C1 segment of cervical spinal cord (tissue), 14 donors: ENCODE data around the gene TTC38.

Source experiments
- DNase-seq, 14 donors: peaks; one replicate each; lab custom pipeline; 2025; lab: John Stamatoyannopoulos, UW

TTC38 gene

GRCh38 chr22:46267431-46268279 is at the start of gene TTC38:
Gene TTC38 (plus strand): TSS chr22:46268008. CDS start chr22:46268040, 32 bp downstream.
- DNase-seq, result peak in 13 of 14 donors; percentile 46 to 88 (median 76)

GRCh38 chr22:46219636-46220035 is 48.2 kb upstream of the TTC38 start:
- no peak for DNase-seq

DNA sequence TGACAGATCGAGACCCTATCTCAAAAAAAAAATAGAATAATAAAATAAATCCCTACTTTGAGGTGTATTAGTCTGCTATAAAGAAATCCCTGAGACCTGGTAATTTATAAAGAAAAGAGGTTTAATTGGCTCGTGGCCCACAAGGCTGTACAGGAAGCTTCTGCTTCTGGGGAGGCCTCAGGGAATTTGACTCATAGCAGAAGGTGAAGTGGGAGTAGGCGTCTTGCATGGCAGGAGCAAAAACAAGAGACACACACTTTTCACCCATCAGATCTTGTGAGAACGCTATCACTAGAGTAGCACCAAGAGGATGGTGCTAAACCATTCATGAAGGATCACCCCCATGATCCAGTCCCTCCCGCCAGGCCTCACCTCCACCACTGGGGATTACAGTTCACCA is 46.9 kb upstream of the TTC38 start:
- DNase-seq, result no peak

DNA sequence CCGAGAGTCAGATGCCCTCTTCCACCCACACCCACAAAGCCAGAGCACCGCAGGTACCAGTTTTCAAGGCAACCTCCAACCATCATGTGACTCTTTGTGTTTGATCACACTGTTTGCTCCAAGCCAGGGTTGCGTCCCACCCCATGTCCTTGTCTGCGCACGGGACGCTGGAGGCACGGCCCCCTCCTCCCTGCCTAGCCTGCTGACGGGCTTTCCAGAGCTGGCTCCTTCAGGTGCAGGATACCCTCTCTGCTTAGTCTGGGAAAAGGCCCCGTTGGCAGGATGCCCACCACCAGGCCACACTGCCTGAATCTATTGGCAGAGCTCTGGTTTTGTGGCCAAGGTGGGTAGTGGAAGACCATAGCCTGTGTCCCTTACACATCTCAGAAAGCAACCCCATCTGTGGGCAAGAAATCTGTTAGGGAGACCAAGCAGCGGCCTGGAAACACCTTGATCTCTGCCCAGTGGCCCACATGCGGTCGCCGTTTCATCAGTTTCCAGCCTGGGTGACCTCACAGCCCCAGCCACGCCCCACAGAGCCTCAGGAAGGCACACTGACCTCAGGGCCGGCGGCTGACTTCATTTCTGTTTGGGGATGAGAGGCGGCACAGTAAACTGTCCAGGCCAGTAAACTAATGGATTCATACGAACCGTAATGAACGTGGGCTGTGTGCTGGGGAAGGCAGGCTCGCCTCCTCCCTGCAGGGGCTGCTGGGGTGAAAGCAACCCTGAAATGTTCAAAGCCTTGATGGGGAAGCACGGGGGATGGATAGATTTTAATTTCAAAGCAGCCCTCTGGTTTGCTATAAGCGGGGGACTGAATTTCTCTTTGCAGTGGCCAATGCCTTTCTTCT is 43.5 kb upstream of the TTC38 start:
- no peak for DNase-seq

- no peak for DNase-seq
These were observed 42.9 kb upstream of the TTC38 start for GRCh38 chr22:46224898-46225290.

GRCh38 chr22:46225631-46226030 is 42.2 kb upstream of the TTC38 start:
- no peak for DNase-seq

- no peak for DNase-seq
These were observed 41.2 kb upstream of the TTC38 start for GRCh38 chr22:46226577-46226976.

GRCh38 chr22:46229701-46230100 is 38.1 kb upstream of the TTC38 start:
- DNase-seq, result no peak

DNA sequence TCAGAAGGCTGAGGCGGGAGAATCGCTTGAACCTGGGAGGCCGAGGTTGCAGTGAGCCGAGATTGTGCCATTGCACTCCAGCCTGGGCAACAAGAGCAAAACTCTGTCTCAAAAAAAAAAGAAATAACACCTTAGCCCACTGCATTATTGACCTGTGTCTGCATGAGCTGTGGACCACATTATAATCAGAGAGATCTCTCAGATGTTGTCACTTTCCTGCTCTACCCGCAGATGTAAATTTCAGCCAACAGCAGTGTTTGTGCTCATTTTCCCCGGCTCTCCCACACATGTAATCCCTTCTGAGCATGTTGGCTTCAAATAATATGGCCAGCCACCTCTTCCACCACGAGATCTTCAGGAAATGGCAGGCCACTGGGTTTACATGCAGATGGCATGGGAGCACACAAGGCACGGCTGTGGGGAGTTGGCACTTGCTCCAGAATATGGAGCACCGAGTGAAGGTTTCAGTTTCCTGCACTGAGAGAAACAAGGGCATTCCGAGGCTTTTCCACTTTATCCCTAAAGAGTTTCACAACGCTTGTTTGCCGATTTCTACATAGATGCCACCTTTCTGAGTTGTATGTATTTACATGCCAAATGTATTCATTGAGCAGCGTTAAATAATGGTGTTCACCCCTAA is 37.4 kb upstream of the TTC38 start:
- peak in 1 of 14 donors; percentile 8 for DNase-seq

DNA sequence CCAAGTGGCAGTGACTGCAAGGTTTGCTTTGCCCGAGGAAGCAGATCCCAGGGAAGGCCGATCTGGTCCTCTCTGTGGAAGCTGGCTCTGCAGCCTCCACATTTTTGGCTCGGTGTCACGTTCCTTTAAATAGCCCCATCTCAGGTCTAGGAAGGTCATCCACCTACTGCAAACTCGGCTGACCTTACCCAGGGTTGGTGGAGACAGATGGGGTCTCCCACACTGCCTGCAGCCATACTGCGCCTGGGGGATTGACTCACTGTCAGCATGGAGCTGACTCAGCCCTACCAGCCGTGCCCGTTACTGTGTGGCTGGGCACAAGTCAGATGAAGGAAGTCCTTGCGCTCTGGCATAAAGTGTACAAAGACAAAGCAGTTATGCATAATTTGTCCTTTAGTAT is 34.6 kb upstream of the TTC38 start:
- DNase-seq, result peak in 10 of 14 donors; percentile 18 to 74 (median 32)

DNA sequence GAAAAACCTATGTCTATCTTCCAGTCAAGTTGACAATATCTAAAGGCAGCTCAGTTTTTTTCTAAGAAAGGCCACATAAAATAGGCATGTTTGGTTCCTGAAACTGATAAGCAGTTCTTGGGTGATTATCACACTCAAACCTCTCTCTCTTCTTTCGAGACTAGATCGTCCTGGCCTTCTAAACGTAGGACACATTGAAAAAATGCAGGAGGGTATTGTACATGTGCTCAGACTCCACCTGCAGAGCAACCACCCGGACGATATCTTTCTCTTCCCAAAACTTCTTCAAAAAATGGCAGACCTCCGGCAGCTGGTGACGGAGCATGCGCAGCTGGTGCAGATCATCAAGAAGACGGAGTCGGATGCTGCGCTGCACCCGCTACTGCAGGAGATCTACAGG is 32.8 kb upstream of the TTC38 start:
- DNase-seq, result no peak

DNA sequence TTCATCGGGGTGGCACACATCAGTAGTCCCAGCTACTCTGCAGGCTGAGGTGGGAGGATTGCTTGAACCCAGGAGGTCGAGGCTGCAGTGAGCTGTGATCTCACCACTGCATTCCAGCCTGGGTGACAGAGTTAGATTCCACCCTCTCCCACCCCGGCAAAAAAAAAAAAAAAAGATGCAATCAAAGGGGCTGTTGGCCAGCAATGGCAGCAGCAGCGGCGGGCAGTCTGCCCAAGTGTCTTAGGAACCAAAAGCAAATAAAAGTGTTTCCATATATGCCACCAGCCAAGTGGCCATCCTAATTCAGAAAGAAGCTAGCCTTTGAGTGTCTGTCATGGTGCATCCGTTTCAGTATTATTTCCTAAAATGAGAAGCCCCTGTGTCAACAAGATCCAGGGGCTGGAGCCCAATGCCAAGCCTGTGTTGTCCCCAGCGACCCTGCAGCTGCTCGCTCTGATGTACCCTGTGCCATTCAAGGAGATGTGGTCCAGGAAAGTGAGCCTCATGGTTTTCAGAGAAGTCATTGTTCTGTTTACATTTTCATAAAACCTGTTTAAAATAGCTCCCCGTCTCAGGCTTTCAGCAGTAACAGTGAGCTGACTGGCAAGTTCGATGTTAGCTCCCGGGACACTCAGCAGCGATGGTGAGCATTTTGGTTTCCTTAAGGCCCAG is 30.2 kb upstream of the TTC38 start:
- peak in 1 of 14 donors; percentile 6 for DNase-seq

- DNase-seq, result peak in 9 of 14 donors; percentile 17 to 49 (median 39)
These were observed 29.3 kb upstream of the TTC38 start for GRCh38 chr22:46238541-46238940.

DNA sequence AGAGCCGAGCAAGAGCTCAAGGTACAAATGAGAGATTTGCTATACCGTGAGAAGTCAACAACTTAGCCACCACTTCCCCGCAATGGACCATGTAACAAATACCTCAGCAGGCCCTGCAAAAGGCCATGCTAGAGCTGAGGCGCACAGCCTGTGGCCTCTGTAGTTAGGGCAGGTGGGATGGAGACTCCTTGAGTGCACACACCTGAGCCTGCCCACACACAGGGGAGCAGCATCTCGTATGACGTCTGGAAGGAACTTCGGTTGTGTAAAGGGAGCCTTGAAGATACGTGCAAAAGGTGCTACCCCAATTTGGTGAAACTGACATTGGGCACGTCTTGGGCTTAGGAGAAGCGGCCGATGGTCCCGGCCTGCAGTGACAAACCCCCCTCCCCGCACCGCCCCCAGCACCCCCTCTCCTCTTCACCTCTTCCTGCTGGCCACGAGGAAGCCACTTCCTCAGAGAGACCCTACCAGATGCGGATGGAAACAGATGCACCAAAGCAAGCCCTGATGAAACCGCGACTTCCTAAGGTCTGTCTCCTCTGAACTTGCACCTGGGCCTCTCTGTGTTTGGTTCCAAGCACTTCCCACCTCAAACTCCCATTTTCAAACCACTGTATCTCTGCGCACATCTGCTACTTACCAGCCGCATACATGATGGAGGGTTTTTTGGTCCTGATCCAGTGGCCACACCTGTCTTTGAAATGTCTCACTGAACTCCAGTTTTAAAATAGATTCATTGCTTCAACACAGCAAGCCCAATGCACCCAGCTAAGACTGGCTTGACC is 28.4 kb upstream of the TTC38 start:
- DNase-seq, result no peak

GRCh38 chr22:46240073-46240472 is 27.7 kb upstream of the TTC38 start:
- DNase-seq, result no peak

GRCh38 chr22:46240506-46240905 is 27.3 kb upstream of the TTC38 start:
- DNase-seq, result no peak

DNA sequence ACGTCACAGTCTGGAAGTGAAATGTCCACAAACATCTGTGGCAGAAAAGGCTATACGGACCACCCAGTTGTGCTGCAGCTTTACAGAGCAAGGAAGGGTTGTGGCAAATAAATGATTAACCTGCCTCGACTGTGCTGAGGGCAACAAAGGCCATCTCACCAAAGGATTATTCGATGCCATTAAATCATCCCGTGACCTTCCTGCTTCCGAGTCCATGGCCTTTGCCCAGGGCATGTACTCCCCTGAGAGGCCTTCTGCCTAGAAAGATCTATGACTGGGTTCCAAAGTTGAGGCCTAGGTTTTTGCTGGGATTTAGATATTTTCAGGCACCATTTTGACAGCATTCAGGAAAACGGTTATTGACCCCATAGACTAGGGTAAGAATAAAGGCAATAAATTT is 26.9 kb upstream of the TTC38 start:
- no peak for DNase-seq

GRCh38 chr22:46241396-46242007 is 26.3 kb upstream of the TTC38 start:
- peak in 1 of 14 donors; percentile 19 for DNase-seq

DNA sequence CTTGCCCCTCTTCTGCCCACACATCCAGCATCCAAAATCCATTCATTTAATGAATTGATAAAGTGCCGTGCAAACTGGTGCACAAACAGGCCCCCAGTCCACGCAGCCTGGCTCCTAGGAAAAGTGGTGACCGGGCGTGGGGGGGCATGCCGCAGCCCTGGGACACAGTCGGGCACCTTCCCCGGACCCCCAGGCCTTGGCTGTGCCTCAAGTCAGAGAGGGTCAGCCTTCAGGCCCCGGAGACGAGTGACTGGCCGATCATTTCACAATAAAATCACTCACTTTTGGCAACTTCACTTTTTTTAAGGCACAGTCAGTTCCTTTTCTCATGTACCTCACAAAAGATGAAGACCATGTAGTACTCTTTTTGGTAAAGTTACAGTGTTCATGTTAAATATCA is 25.7 kb upstream of the TTC38 start:
- no peak for DNase-seq

DNA sequence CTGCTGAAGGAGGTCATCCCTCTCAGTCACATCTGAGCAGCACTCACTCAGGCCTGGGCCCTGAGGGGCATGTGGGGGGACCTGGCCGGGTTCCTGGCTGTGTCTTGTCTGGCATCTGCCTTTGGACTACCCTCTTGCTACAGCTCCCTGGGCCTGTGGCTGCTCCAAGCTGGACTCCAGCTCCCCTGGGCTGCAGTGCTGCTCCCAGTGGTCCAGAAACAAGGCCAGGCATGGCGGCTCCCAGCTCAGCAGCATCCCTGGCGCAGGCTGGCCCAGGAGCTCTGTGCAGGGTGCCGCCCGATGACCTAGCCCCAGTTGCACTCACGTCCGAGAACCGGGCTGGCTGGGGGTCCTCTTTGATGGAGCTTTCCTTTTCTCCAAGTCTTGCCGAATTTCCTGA is 23.0 kb upstream of the TTC38 start:
- DNase-seq, result no peak
